MM.1S (cell line): ENCODE results near the gene F10.

Experiments used
- DNase-seq: peaks from one replicate; pipeline ENCODE4 v3.0.0-alpha.2; 2015
- H2AFZ ChIP-seq: fragments of 300-600 bp; sonication (generic); 2 replicates; pipeline ENCODE4 v1.6.0; 2016; ENCODE audit warnings: antibody characterized with exemption, low read length
- H3F3A ChIP-seq: fragments of 300-600 bp; sonication (generic); 2 replicates; pipeline ENCODE4 v1.6.1; 2016; ENCODE audit warnings: mild to moderate bottlenecking, antibody characterized with exemption, low read length, moderate library complexity, mixed read lengths; ENCODE audit not compliant: insufficient read depth
- H3K27ac ChIP-seq: fragments of 300-600 bp; sonication (generic); 2 replicates; pipeline ENCODE4 v1.5.1; 2016; ENCODE audit warnings: mild to moderate bottlenecking, low read length
- H3K27me3 ChIP-seq: fragments of 300-600 bp; sonication (generic); replicated peaks from 2 replicates; pipeline ENCODE4 v1.6.0; 2016; ENCODE audit warnings: low read length; ENCODE audit not compliant: insufficient read depth
- H3K36me3 ChIP-seq: fragments of 300-600 bp; sonication (generic); replicated peaks from 2 replicates; pipeline ENCODE4 v1.6.1; 2016; ENCODE audit warnings: mild to moderate bottlenecking, low read length, mixed read lengths; ENCODE audit not compliant: insufficient read depth
- H3K4me1 ChIP-seq: fragments of 300-600 bp; sonication (generic); 2 replicates; pipeline ENCODE4 v1.6.1; 2016; ENCODE audit warnings: low read length, mixed read lengths
- H3K4me2 ChIP-seq: fragments of 300-600 bp; sonication (generic); 2 replicates; pipeline ENCODE4 v1.6.0; 2016; ENCODE audit warnings: low read depth, low read length
- H3K4me3 ChIP-seq: fragments of 300-600 bp; sonication (generic); 2 replicates; pipeline ENCODE4 v1.5.1; 2016; ENCODE audit warnings: low read length, mixed read lengths
- H3K79me2 ChIP-seq: fragments of 300-600 bp; sonication (generic); 2 replicates; pipeline ENCODE4 v1.6.1; 2016; ENCODE audit warnings: mixed run types, low read length, mixed read lengths
- H3K9ac ChIP-seq: fragments of 300-600 bp; sonication (generic); 2 replicates; pipeline ENCODE4 v1.6.1; 2016; ENCODE audit warnings: low read length, mixed read lengths
- H3K9me2 ChIP-seq: fragments of 300-600 bp; sonication (generic); replicated peaks from 2 replicates; pipeline ENCODE4 v1.6.1; 2016; ENCODE audit warnings: mild to moderate bottlenecking, low read length, mixed read lengths; ENCODE audit not compliant: insufficient read depth
- H3K9me3 ChIP-seq: fragments of 300-600 bp; sonication (generic); replicated peaks from 2 replicates; pipeline ENCODE4 v1.6.1; 2016; ENCODE audit warnings: mild to moderate bottlenecking, low read length, mixed read lengths; ENCODE audit not compliant: insufficient read depth
- H4K20me1 ChIP-seq: fragments of 300-600 bp; sonication (generic); 2 replicates; pipeline ENCODE4 v1.6.1; 2016; ENCODE audit warnings: mild to moderate bottlenecking, low read length, moderate library complexity, mixed read lengths; ENCODE audit not compliant: insufficient read depth
- EZH2 ChIP-seq: fragments of 300-600 bp; sonication (generic); optimal IDR thresholded peaks from 2 replicates; pipeline ENCODE3; 2017; ENCODE audit warnings: low read depth, mild to moderate bottlenecking, antibody characterized with exemption, low read length, mixed read lengths
- EZH2phosphoT487 ChIP-seq: fragments of 300-600 bp; sonication (generic); IDR thresholded peaks from 2 replicates; pipeline ENCODE4 v1.6.1; 2018; ENCODE audit warnings: antibody characterized with exemption, low read length
- TF ChIP-seq, protein P1 (sequence below): fragments of 300-600 bp; sonication (generic); IDR thresholded peaks from 2 replicates; pipeline ENCODE4 v1.5.1; 2016; ENCODE audit warnings: antibody characterized with exemption, low read length, mixed read lengths

F10 gene

DNA sequence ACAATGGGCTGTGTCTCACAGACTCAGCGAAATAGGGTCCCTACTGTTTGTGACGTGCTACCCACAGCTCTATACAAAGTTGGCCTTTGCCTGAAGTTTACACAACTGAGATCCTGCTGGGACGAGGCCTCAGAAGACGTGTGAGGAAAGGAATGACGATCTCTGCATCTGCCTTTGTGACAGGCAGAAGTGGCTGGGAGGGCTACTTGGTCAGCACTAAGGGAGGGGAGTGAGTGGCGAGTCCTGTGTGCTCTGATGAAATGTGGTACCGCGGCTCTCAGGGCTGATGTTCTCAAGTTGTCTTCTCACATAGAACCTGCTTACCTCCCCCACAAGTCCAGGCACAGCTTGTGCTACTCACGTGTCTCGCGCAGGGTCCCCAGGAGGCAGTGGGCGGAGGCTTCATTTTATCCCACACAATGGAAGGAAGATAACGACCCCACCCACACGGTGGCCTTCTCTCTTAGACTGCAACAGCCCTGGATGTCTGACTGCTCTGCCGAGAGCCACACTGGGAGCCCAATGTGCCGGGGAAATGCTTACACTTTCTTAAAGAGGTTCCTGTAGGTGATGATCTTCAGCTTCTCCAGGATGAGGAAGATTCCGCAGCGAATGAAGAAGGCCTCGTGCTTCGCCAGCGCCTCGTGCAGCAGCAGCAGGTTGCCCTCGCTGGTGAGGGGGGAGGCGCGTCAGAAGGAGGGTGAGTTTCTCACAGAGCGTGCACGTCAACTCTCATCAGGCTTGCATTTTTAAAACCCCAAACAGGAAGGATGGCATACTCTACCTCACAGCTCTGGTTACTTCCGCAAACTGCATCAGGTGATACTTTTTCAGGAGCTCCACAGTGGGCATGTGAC, 57.0 kb downstream of the F10 start:
- Histone ChIP-seq H3K4me3 (no peak overlapping the region), H3K27me3 (no peaks in the 10 kb centered on the region), H4K20me1 (no peaks in the 10 kb centered on the region), H3K4me1 (no peaks in the 10 kb centered on the region), H3K4me2 (no peak overlapping the region), H3K27ac (no peak overlapping the region), H3K79me2 (no peaks in the 10 kb centered on the region), H3K36me3 (peaks cover 3% of the 10 kb centered on the region; the same call in 1 of the 2 replicates), H3K9me2 (no peaks in the 10 kb centered on the region), H3F3A (no peaks in the 10 kb centered on the region), H2AFZ (no peak overlapping the region), H3K9me3 (no peaks in the 10 kb centered on the region), H3K9ac (no peak overlapping the region)
- DNase-seq, result no peak
- TF ChIP-seq EZH2, result no peak
- TF ChIP-seq EZH2phosphoT487, result no peak
- TF ChIP-seq, protein P1, sequence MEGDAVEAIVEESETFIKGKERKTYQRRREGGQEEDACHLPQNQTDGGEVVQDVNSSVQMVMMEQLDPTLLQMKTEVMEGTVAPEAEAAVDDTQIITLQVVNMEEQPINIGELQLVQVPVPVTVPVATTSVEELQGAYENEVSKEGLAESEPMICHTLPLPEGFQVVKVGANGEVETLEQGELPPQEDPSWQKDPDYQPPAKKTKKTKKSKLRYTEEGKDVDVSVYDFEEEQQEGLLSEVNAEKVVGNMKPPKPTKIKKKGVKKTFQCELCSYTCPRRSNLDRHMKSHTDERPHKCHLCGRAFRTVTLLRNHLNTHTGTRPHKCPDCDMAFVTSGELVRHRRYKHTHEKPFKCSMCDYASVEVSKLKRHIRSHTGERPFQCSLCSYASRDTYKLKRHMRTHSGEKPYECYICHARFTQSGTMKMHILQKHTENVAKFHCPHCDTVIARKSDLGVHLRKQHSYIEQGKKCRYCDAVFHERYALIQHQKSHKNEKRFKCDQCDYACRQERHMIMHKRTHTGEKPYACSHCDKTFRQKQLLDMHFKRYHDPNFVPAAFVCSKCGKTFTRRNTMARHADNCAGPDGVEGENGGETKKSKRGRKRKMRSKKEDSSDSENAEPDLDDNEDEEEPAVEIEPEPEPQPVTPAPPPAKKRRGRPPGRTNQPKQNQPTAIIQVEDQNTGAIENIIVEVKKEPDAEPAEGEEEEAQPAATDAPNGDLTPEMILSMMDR, result no peak

DNA sequence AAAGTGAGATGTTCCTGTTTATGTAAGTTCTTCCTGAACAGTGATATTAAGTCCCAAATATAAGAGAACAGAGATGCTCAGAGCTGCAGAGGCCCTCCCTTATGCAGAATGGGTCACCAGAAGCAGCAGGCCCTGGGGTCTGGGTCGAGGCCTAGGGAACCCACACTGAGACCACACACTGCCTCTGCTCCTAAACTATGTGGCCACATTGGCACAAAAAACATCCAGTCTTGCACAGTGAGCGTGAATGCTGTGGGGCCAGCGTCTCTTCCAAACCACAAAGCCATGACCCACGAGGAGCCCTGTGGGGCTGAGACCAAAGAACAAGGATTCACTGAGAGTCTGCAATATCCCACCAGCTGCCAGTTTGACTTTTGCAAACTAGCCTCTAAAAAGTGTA, 59.4 kb downstream of the F10 start:
- no peak for DNase-seq
- no peak overlapping the region for H3K27ac ChIP-seq
- no peaks in the 10 kb centered on the region for H3K27me3 ChIP-seq
- no peaks in the 10 kb centered on the region; the same call in 1 of the 2 replicates for H3K36me3 ChIP-seq
- no peak overlapping the region for H3K4me2 ChIP-seq
- no peaks in the 10 kb centered on the region for H3K4me1 ChIP-seq
- no peak overlapping the region for H3K9ac ChIP-seq
- H3K79me2 ChIP-seq, result no peaks in the 10 kb centered on the region
- H4K20me1 ChIP-seq, result no peaks in the 10 kb centered on the region
- H2AFZ ChIP-seq, result no peak overlapping the region
- no peaks in the 10 kb centered on the region for H3F3A ChIP-seq
- H3K9me2 ChIP-seq, result no peaks in the 10 kb centered on the region
- H3K4me3 ChIP-seq, result no peak overlapping the region
- TF ChIP-seq EZH2 (no peak), EZH2phosphoT487 (no peak)
- TF ChIP-seq, protein P1, result no peak
- no peaks in the 10 kb centered on the region for H3K9me3 ChIP-seq

DNA sequence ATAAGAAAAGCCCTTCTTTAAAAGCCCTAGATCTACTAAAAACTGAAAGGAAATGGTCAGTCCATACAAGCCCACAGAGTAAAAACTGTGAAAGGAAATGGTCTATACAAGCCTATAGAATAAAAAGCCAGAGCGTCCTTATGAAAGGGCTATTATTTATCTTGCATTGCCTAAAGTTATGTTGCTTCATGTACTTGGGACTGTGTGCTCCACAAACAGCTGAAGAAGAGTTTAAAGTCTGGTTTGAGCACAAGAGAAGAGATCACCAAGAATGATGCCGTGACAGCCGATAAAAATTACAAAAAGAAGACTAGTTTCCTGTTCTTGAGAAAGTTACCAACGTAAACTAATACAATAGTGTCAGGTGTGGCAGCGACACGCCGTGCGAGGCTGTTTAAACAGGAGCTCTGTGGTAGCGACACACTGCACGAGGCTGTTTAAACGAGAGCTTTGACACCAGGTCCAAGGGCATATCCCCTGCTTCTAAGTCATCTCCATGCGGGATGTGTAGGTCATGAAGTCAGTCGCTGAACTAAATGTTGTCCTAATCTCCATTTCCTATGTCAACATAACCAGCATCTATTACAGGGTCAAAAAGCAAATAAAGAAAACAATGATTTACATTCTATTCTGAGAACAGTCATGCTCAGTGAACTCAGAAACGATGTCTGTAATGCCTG, 61.0 kb downstream of the F10 start:
- no peak for DNase-seq
- H3K4me1 ChIP-seq, result no peaks in the 10 kb centered on the region
- no peak overlapping the region for H3K9ac ChIP-seq
- 0 out of 2 replicates have a peak, but pooled peaks cover 3% of the 10 kb centered on the region for H3K79me2 ChIP-seq
- H3F3A ChIP-seq, result no peaks in the 10 kb centered on the region
- no peaks in the 10 kb centered on the region for H4K20me1 ChIP-seq
- no peaks in the 10 kb centered on the region; the same call in 1 of the 2 replicates for H3K36me3 ChIP-seq
- no peak overlapping the region for H3K4me2 ChIP-seq
- no peaks in the 10 kb centered on the region for H3K27me3 ChIP-seq
- no peaks in the 10 kb centered on the region for H3K9me2 ChIP-seq
- H2AFZ ChIP-seq, result no peak overlapping the region
- H3K4me3 ChIP-seq, result no peak overlapping the region
- H3K9me3 ChIP-seq, result no peaks in the 10 kb centered on the region
- TF ChIP-seq EZH2phosphoT487 (no peak), EZH2 (no peak)
- TF ChIP-seq, protein P1, result no peak
- H3K27ac ChIP-seq, result no peak overlapping the region
